GM23248 (cell line): ENCODE measurements around the gene ATG3.

Experiments
- EZH2 ChIP-seq: fragments of 200-600 bp; sonication (generic); IDR thresholded peaks from 2 replicates; pipeline ENCODE4 v1.6.1; 2018; ENCODE audit warnings: antibody characterized with exemption, mild to moderate bottlenecking; ENCODE audit not compliant: insufficient read depth, poor library complexity, severe bottlenecking
- EZH2phosphoT487 ChIP-seq: fragments of 200-600 bp; sonication (generic); IDR thresholded peaks from 2 replicates; pipeline ENCODE4 v1.6.1; 2018; ENCODE audit warnings: antibody characterized with exemption, moderate library complexity, mild to moderate bottlenecking, low read depth; ENCODE audit not compliant: insufficient read depth

GRCh38 chr3:112560721-112561483 lies 860 bp downstream of the ATG3 start:
- no peak for TF ChIP-seq EZH2
- no peak for TF ChIP-seq EZH2phosphoT487
